H9 (cell line): ENCODE data around the gene INPP5A. TPM values are rescaled to one million over a fixed set of nuclear protein-coding genes. Genes with fewer than 3 reads are reported as not detected.

ENCODE experiments used
- DNase-seq: peaks from one replicate; pipeline ENCODE4 v3.0.0-alpha.2; 2017
- H2AFZ ChIP-seq: one replicate; pipeline ENCODE4 v1.6.1; 2013; ENCODE audit warnings: mild to moderate bottlenecking, low read length, control low read depth, moderate library complexity
- H2AK5ac ChIP-seq: 2 replicates; pipeline ENCODE4 v1.6.1; 2013; ENCODE audit warnings: low read length, control low read depth, mixed read lengths; ENCODE audit not compliant: insufficient read length
- H2BK120ac ChIP-seq: one replicate; pipeline ENCODE4 v1.6.1; 2013; ENCODE audit warnings: low read depth, mild to moderate bottlenecking, low read length, control low read depth, inconsistent platforms; ENCODE audit not compliant: poor library complexity, severe bottlenecking
- H2BK12ac ChIP-seq: 2 replicates; pipeline ENCODE4 v1.6.1; 2013; ENCODE audit warnings: low read length, control low read depth, mixed read lengths, low read depth; ENCODE audit not compliant: insufficient read length
- H2BK15ac ChIP-seq: 2 replicates; pipeline ENCODE4 v1.6.1; 2013; ENCODE audit warnings: low read depth, low read length, control low read depth
- H2BK20ac ChIP-seq: one replicate; pipeline ENCODE4 v1.6.1; 2013; ENCODE audit warnings: low read depth, mild to moderate bottlenecking, low read length, control low read depth, inconsistent platforms; ENCODE audit not compliant: poor library complexity, severe bottlenecking
- H2BK5ac ChIP-seq: 2 replicates; pipeline ENCODE4 v1.6.1; 2013; ENCODE audit warnings: low read length, control low read depth, mixed read lengths; ENCODE audit not compliant: insufficient read length
- H3K14ac ChIP-seq: 2 replicates; pipeline ENCODE4 v1.6.1; 2013; ENCODE audit warnings: low read length, control low read depth; ENCODE audit not compliant: insufficient read depth
- H3K18ac ChIP-seq: 2 replicates; pipeline ENCODE4 v1.6.1; 2013; ENCODE audit warnings: low read depth, mild to moderate bottlenecking, mixed read lengths, low read length, control low read depth; ENCODE audit not compliant: insufficient read length
- H3K23ac ChIP-seq: 2 replicates; pipeline ENCODE4 v1.6.1; 2013; ENCODE audit warnings: low read length, control low read depth, mixed read lengths, low read depth; ENCODE audit not compliant: insufficient read length
- H3K23me2 ChIP-seq: 2 replicates; pipeline ENCODE4 v1.6.1; 2013; ENCODE audit warnings: low read depth, mild to moderate bottlenecking, mixed read lengths, low read length, control low read depth; ENCODE audit not compliant: insufficient read length, poor library complexity, severe bottlenecking
- H3K27ac ChIP-seq: 2 replicates; pipeline ENCODE4 v1.5.1; 2013; ENCODE audit warnings: low read length, control low read depth, mixed read lengths, low read depth; ENCODE audit not compliant: insufficient read length
- H3K27me3 ChIP-seq: 2 replicates; pipeline ENCODE4 v1.6.1; 2013; ENCODE audit warnings: low read length, control low read depth, inconsistent platforms; ENCODE audit not compliant: insufficient read depth
- H3K4ac ChIP-seq: 2 replicates; pipeline ENCODE4 v1.6.1; 2013; ENCODE audit warnings: low read depth, mild to moderate bottlenecking, control low read depth, inconsistent platforms, low read length, moderate library complexity
- H3K4me1 ChIP-seq: 2 replicates; pipeline ENCODE4 v1.6.1; 2013; ENCODE audit warnings: low read length, control low read depth, inconsistent platforms; ENCODE audit not compliant: insufficient read depth
- H3K4me2 ChIP-seq: 2 replicates; pipeline ENCODE4 v1.6.1; 2013; ENCODE audit warnings: low read length, control low read depth, mixed read lengths; ENCODE audit not compliant: insufficient read length, insufficient read depth
- H3K56ac ChIP-seq: 2 replicates; pipeline ENCODE4 v1.6.1; 2013; ENCODE audit warnings: low read depth, mild to moderate bottlenecking, mixed read lengths, low read length, control low read depth; ENCODE audit not compliant: insufficient read length
- H3K79me1 ChIP-seq: 2 replicates; pipeline ENCODE4 v1.6.1; 2013; ENCODE audit warnings: low read depth, mild to moderate bottlenecking, moderate library complexity, low read length, control low read depth, inconsistent platforms; ENCODE audit not compliant: insufficient read depth, poor library complexity, severe bottlenecking
- H3K79me2 ChIP-seq: 2 replicates; pipeline ENCODE4 v1.6.1; 2013; ENCODE audit warnings: low read length, control low read depth, inconsistent platforms; ENCODE audit not compliant: insufficient read depth
- H3K9ac ChIP-seq: 2 replicates; pipeline ENCODE4 v1.6.1; 2013; ENCODE audit warnings: low read length, control low read depth, mixed read lengths; ENCODE audit not compliant: insufficient read length; ENCODE audit errors: extremely low read depth
- H3K9me3 ChIP-seq: one replicate; pipeline ENCODE4 v1.6.1; 2013; ENCODE audit warnings: low read depth, low read length, inconsistent platforms; ENCODE audit not compliant: control insufficient read depth
- H3T11ph ChIP-seq: one replicate; pipeline ENCODE4 v1.6.1; 2013; ENCODE audit warnings: mild to moderate bottlenecking, low read length, control low read depth, inconsistent platforms
- H4K20me1 ChIP-seq: one replicate; pipeline ENCODE4 v1.6.1; 2013; ENCODE audit not compliant: control insufficient read depth, insufficient read length, insufficient read depth
- H4K5ac ChIP-seq: 2 replicates; pipeline ENCODE4 v1.6.1; 2013; ENCODE audit warnings: low read depth, mild to moderate bottlenecking, mixed read lengths, low read length, control low read depth; ENCODE audit not compliant: insufficient read length
- H4K8ac ChIP-seq: replicated peaks from 2 replicates; pipeline ENCODE4 v1.6.1; 2013; ENCODE audit warnings: low read length, control low read depth, mixed read lengths, low read depth; ENCODE audit not compliant: insufficient read length
- H4K91ac ChIP-seq: 2 replicates; pipeline ENCODE4 v1.6.1; 2013; ENCODE audit warnings: low read depth, mild to moderate bottlenecking, moderate library complexity, mixed read lengths, low read length, control low read depth; ENCODE audit not compliant: insufficient read length
- H3K27ac Mint-ChIP-seq, 3 experiments: 2 replicates in 2 of 3; 3 replicates in 1 of 3; pipeline ENCODE4 v1.8.0; 2020 to 2021; ENCODE audit warnings: mixed read lengths in 3 of 3, mild to moderate bottlenecking in 1 of 3, moderate library complexity in 1 of 3
- H3K27me3 Mint-ChIP-seq: 2 replicates; pipeline ENCODE4 v1.8.0; 2021; ENCODE audit warnings: low read depth, mild to moderate bottlenecking, moderate library complexity, mixed read lengths
- H3K36me3 Mint-ChIP-seq, 3 experiments: 2 replicates in 2 of 3; 3 replicates in 1 of 3; pipeline ENCODE4 v1.8.0; 2020 to 2021; ENCODE audit warnings: low read depth in 3 of 3, mixed read lengths in 3 of 3; ENCODE audit not compliant: insufficient read depth in 1 of 3
- H3K4me1 Mint-ChIP-seq, 2 experiments: 2 replicates each; pipeline ENCODE4 v1.8.0; 2020; ENCODE audit warnings: mixed read lengths in 2 of 2
- H3K4me3 Mint-ChIP-seq, 2 experiments: 2 replicates in 1 of 2; 3 replicates in 1 of 2; pipeline ENCODE4 v1.8.0; 2020 to 2021; ENCODE audit warnings: mild to moderate bottlenecking in 2 of 2, mixed read lengths in 2 of 2, moderate library complexity in 1 of 2
- H3K9me3 Mint-ChIP-seq, 2 experiments: 2 replicates in 1 of 2; 3 replicates in 1 of 2; pipeline ENCODE4 v1.8.0; 2020; ENCODE audit warnings: mild to moderate bottlenecking in 2 of 2, mixed read lengths in 2 of 2, moderate library complexity in 1 of 2
- WGBS: extraction: QIAGEN DNeasy Blood & Tissue Kit; methylation state at CpG from one replicate; pipeline ENCODE4 v1.1.7; 2013; ENCODE audit warnings: missing lambda C conversion rate, low lambda C conversion rate, mixed read lengths; ENCODE audit not compliant: insufficient read length; ENCODE audit errors: extremely low coverage; 5-methylcytosine and 5-hydroxymethylcytosine counted together
- total RNA-seq: library from RNA; stranded (reverse); gene quantifications from 2 replicates; pipeline ENCODE4 v1.2.1, GENCODE V29; 2021
- TF ChIP-seq, protein P1 (sequence below): fragments of 200-600 bp; sonication (generic); conservative IDR thresholded peaks from 3 replicates; pipeline ENCODE4 v1.8.0; 2021; ENCODE audit warnings: antibody characterized with exemption, mild to moderate bottlenecking

Gene INPP5A
- total RNA-seq, 1 experiment from 2014 or later = 17.7 TPM

DNA sequence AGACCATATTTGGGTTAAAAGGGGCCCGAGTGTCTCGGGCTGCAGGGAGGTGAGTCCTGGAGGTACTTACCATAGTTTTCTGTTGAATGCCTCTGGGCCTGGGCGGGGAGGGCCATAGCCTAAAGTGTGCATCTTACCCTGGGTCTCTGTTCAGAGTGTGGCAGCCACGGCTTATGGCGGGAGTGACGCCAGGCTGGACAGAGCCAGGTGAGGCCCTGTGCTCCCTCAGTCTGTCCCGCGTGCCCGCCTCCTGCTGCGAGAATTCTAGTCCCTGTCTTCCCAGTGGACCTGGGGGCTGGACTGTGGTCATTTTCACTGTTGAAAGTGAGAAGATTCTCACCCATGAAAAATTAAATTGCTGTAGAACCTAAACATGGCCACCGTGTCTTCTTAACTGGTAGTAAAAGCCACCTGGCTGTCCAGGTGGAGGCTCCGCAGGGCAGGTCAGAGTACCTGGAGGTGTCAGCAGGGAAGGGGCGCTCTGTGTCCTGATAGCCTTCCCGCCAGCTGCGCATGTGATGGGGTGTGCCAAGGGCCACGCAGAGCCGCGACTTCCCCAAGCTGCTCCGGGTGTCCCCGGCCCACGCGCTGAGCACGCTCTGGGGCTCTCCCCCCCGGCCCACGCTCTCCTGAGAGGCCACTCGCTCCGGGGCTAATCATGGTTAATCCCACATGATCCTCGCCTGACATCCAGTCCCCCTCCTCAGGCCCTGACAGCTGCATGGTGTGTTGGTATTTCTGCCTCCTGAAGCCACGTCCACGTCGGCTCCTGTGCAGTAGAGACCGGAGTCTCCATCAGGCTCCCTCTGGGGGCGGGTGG, 20.3 kb downstream of the INPP5A start:
- Histone ChIP-seq H2AK5ac (no peak overlapping the region), H3K56ac (no peak overlapping the region), H3K4me2 (no peak overlapping the region), H4K5ac (no peak overlapping the region), H3K23ac (no peak overlapping the region), H2BK20ac (no peak overlapping the region), H2BK5ac (no peak overlapping the region), H2AFZ (no peak overlapping the region), H3T11ph (no peak overlapping the region), H3K18ac (no peak overlapping the region), H3K27ac (no peak overlapping the region), H3K4ac (no peak overlapping the region), H4K20me1 (no peaks in the 10 kb centered on the region), H2BK120ac (no peak overlapping the region), H3K9ac (no peak overlapping the region), H2BK12ac (no peak overlapping the region), H3K79me2 (peaks cover 3% of the 10 kb centered on the region; the same call in 1 of the 2 replicates), H4K8ac (no peak overlapping the region), H3K27me3 (no peaks in the 10 kb centered on the region), H3K79me1 (peaks cover 4% of the 10 kb centered on the region), H3K14ac (no peak overlapping the region), H3K9me3 (no peaks in the 10 kb centered on the region), H3K4me1 (no peaks in the 10 kb centered on the region), H3K23me2 (no peaks in the 10 kb centered on the region), H2BK15ac (no peak overlapping the region), H4K91ac (no peak overlapping the region)
- Mint-ChIP-seq H3K4me1 (peaks cover 2 to 3% of the 10 kb centered on the region in 2 experiments; a peak in 2 of 4 replicates), H3K27ac (no peak overlapping the region), H3K27me3 (peaks cover 3% of the 10 kb centered on the region; the same call in 1 of the 2 replicates), H3K36me3 (peaks cover 0 to 10% (median 2%) of the 10 kb centered on the region in 3 experiments; a peak in 4 of 7 replicates), H3K9me3 (peaks cover 5% of the 10 kb centered on the region in 2 experiments; a peak in 4 of 5 replicates), H3K4me3 (no peak overlapping the region)
- TF ChIP-seq, protein P1, sequence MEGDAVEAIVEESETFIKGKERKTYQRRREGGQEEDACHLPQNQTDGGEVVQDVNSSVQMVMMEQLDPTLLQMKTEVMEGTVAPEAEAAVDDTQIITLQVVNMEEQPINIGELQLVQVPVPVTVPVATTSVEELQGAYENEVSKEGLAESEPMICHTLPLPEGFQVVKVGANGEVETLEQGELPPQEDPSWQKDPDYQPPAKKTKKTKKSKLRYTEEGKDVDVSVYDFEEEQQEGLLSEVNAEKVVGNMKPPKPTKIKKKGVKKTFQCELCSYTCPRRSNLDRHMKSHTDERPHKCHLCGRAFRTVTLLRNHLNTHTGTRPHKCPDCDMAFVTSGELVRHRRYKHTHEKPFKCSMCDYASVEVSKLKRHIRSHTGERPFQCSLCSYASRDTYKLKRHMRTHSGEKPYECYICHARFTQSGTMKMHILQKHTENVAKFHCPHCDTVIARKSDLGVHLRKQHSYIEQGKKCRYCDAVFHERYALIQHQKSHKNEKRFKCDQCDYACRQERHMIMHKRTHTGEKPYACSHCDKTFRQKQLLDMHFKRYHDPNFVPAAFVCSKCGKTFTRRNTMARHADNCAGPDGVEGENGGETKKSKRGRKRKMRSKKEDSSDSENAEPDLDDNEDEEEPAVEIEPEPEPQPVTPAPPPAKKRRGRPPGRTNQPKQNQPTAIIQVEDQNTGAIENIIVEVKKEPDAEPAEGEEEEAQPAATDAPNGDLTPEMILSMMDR = no peak
- no peak for DNase-seq
- no CpG with 5 or more reads among the region's 33 CpGs for WGBS
